GM18498 (cell line): ENCODE results near the gene ZBTB16.
"Not testable (repeated sequence)": the region's sequence is repeated elsewhere in the genome, so short reads cannot be mapped to it uniquely, and the experiment has no call there.

Source experiments
- ATAC-seq: cut with Tn5 transposase; IDR thresholded peaks from one replicate; pipeline ENCODE4 v1.9.1; 2021; ENCODE audit warnings: mild to moderate bottlenecking, moderate library complexity; ENCODE audit not compliant: unreplicated experiment

The ZBTB16 gene

GRCh38 chr11:114040706-114041211 is 18.8 kb upstream of the ZBTB16 start:
- no peak for ATAC-seq

- no peak for ATAC-seq
Observed at GRCh38 chr11:114042234-114042633, 17.3 kb upstream of the ZBTB16 start.

GRCh38 chr11:114044042-114044871 is 15.3 kb upstream of the ZBTB16 start:
- ATAC-seq = no peak

GRCh38 chr11:114047327-114047726 is 12.2 kb upstream of the ZBTB16 start:
- ATAC-seq = no peak

GRCh38 chr11:114049050-114049449 is 10.5 kb upstream of the ZBTB16 start:
- ATAC-seq = no peak

- ATAC-seq = not testable (repeated sequence)
Observed at GRCh38 chr11:114049766-114050165, 9.7 kb upstream of the ZBTB16 start.

GRCh38 chr11:114050258-114050927 is 9.1 kb upstream of the ZBTB16 start:
- ATAC-seq = no peak

GRCh38 chr11:114051558-114051957 is 8.0 kb upstream of the ZBTB16 start:
- no peak for ATAC-seq

GRCh38 chr11:114052160-114052559 is 7.4 kb upstream of the ZBTB16 start:
- no peak for ATAC-seq

- ATAC-seq = no peak
Observed at GRCh38 chr11:114053406-114053805, 6.1 kb upstream of the ZBTB16 start.

GRCh38 chr11:114054806-114055205 is 4.7 kb upstream of the ZBTB16 start:
- ATAC-seq = no peak

GRCh38 chr11:114056409-114056808 is 3.1 kb upstream of the ZBTB16 start:
- no peak for ATAC-seq

GRCh38 chr11:114057147-114057546 is 2.4 kb upstream of the ZBTB16 start:
- ATAC-seq = no peak

GRCh38 chr11:114057605-114058004 is 1.9 kb upstream of the ZBTB16 start:
- no peak for ATAC-seq

- ATAC-seq = no peak
Observed at GRCh38 chr11:114058026-114058706, 1.3 kb upstream of the ZBTB16 start.

GRCh38 chr11:114058871-114059277 is 637 bp upstream of the ZBTB16 start:
- no peak for ATAC-seq

GRCh38 chr11:114059984-114060391 is 477 bp downstream of the ZBTB16 start:
- ATAC-seq = no peak

- no peak for ATAC-seq
Observed at GRCh38 chr11:114060392-114061047, 1.0 kb downstream of the ZBTB16 start.

- no peak for ATAC-seq
Observed at GRCh38 chr11:114061048-114061680, 1.7 kb downstream of the ZBTB16 start.

- ATAC-seq = no peak
Observed at GRCh38 chr11:114061681-114062049, 2.2 kb downstream of the ZBTB16 start.

GRCh38 chr11:114062272-114062671 is 2.8 kb downstream of the ZBTB16 start:
- ATAC-seq = no peak
